Nephron (organoid): ENCODE results near the gene THOC7.

ENCODE experiments used
- H3K27ac Mint-ChIP-seq, 3 experiments: 2 replicates each; pipeline ENCODE4 v1.8.0; 2020; ENCODE audit warnings: mixed read lengths in 3 of 3, mild to moderate bottlenecking in 2 of 3, moderate library complexity in 1 of 3
- H3K27me3 Mint-ChIP-seq: 2 replicates; pipeline ENCODE4 v1.8.0; 2021; ENCODE audit warnings: low read depth, mild to moderate bottlenecking, moderate library complexity, mixed read lengths
- H3K36me3 Mint-ChIP-seq: 2 replicates; pipeline ENCODE4 v1.8.0; 2020; ENCODE audit warnings: low read depth, mixed read lengths
- H3K4me1 Mint-ChIP-seq: 2 replicates; pipeline ENCODE4 v1.8.0; 2020; ENCODE audit warnings: mixed read lengths
- H3K4me3 Mint-ChIP-seq, 3 experiments: 2 replicates each; pipeline ENCODE4 v1.8.0; 2020; ENCODE audit warnings: mild to moderate bottlenecking in 3 of 3, mixed read lengths in 3 of 3, moderate library complexity in 2 of 3
- H3K9me3 Mint-ChIP-seq: 2 replicates; pipeline ENCODE4 v1.8.0; 2020; ENCODE audit warnings: mixed read lengths
- TF ChIP-seq, protein P1 (sequence below), 3 experiments: fragments of 200-600 bp; sonication (generic); IDR thresholded peaks; one replicate each; pipeline ENCODE4 v1.5.0; 2021; ENCODE audit warnings: antibody characterized with exemption in 3 of 3; ENCODE audit not compliant: unreplicated experiment in 3 of 3

The THOC7 gene

GRCh38 chr3:63847718-63848450 is 15.7 kb downstream of the THOC7 start:
- no peak overlapping the region for H3K4me3 Mint-ChIP-seq
- H3K36me3 Mint-ChIP-seq = peaks cover 7% of the 10 kb centered on the region
- H3K27me3 Mint-ChIP-seq = no peaks in the 10 kb centered on the region
- no peaks in the 10 kb centered on the region for H3K9me3 Mint-ChIP-seq
- H3K4me1 Mint-ChIP-seq = no peaks in the 10 kb centered on the region
- TF ChIP-seq, protein P1, sequence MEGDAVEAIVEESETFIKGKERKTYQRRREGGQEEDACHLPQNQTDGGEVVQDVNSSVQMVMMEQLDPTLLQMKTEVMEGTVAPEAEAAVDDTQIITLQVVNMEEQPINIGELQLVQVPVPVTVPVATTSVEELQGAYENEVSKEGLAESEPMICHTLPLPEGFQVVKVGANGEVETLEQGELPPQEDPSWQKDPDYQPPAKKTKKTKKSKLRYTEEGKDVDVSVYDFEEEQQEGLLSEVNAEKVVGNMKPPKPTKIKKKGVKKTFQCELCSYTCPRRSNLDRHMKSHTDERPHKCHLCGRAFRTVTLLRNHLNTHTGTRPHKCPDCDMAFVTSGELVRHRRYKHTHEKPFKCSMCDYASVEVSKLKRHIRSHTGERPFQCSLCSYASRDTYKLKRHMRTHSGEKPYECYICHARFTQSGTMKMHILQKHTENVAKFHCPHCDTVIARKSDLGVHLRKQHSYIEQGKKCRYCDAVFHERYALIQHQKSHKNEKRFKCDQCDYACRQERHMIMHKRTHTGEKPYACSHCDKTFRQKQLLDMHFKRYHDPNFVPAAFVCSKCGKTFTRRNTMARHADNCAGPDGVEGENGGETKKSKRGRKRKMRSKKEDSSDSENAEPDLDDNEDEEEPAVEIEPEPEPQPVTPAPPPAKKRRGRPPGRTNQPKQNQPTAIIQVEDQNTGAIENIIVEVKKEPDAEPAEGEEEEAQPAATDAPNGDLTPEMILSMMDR (IDR thresholded peaks at IDR 0.05; ENCODE audit: unreplicated experiment in 3 of 3) = no peak
- H3K27ac Mint-ChIP-seq = no peak overlapping the region

DNA sequence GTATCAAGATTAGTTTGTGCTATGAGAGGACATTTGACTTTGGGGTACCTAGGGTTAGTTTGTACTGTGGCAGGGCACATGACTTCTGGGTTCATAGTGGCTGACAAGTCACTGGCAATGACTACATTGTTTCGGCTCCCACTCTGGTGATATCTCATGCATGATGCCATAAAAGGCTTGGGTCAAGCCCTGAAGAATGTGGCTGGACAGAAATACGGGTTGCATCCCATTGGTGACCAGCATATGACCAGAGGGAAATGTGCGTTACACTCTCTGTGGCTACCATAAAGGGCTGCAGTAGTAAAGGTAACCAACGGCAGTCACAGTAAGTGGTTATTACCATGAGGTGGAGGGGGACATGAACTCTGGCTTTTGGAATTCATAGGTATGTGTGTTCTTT is 18.4 kb downstream of the THOC7 start:
- no peak overlapping the region for H3K4me3 Mint-ChIP-seq
- H3K27me3 Mint-ChIP-seq = no peaks in the 10 kb centered on the region
- H3K27ac Mint-ChIP-seq = no peak overlapping the region

DNA sequence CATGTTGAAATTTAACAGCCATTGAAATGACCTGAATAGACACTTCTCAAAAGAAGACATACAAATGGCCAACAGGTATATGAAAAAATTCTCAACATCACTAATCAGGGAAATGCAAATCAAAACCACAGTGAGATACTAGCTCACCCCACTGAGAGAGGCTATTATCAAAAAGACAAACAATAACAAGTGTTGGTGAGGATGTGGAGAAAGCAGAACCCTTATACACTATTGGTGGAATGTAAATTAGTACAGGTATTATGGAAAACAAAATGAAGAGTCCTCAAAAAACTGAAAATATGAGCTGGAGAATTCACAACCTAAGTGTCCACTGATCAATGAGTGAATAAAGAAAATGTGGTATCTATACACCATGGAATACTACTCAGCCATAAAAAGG is 21.5 kb downstream of the THOC7 start:
- TF ChIP-seq, protein P1 (IDR thresholded peaks at IDR 0.05; ENCODE audit: unreplicated experiment in 3 of 3) = no peak
- H3K4me1 Mint-ChIP-seq = no peaks in the 10 kb centered on the region
- H3K27ac Mint-ChIP-seq = no peak overlapping the region
- peaks cover 9% of the 10 kb centered on the region for H3K36me3 Mint-ChIP-seq
- no peaks in the 10 kb centered on the region for H3K9me3 Mint-ChIP-seq
- H3K4me3 Mint-ChIP-seq = no peak overlapping the region
- no peaks in the 10 kb centered on the region for H3K27me3 Mint-ChIP-seq

More for the DNA sequence above, 18.4 kb downstream of the THOC7 start:
- Mint-ChIP-seq H3K9me3 (no peaks in the 10 kb centered on the region), H3K4me1 (no peaks in the 10 kb centered on the region), H3K36me3 (peaks cover 9% of the 10 kb centered on the region)
- TF ChIP-seq, protein P1 (IDR thresholded peaks at IDR 0.05; ENCODE audit: unreplicated experiment in 3 of 3) = no peak

DNA sequence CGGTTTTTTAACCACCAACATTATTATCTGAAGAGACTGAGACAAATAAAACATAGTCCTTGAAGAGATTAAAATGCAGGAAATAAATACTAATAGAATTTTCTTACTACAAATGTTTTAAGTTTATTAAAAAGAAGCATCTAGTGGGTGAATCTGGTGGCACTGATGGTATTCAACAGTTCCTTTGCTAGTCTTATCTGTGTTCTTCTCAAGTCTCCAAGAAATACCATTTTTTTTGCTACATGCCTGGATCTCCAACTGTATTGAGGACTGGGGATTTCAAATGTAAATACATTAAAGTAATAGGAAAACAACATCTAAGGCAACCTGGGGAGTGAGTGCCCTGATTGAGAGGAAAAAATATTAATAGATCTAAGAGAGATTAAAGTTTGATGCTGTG is 21.9 kb downstream of the THOC7 start:
- no peaks in the 10 kb centered on the region for H3K4me1 Mint-ChIP-seq
- H3K27me3 Mint-ChIP-seq = no peaks in the 10 kb centered on the region
- peaks cover 9% of the 10 kb centered on the region for H3K36me3 Mint-ChIP-seq
- TF ChIP-seq, protein P1 (IDR thresholded peaks at IDR 0.05; ENCODE audit: unreplicated experiment in 3 of 3) = no peak
- no peaks in the 10 kb centered on the region for H3K9me3 Mint-ChIP-seq
- H3K27ac Mint-ChIP-seq = no peak overlapping the region
- no peak overlapping the region for H3K4me3 Mint-ChIP-seq

- TF ChIP-seq, protein P1 (IDR thresholded peaks at IDR 0.05; ENCODE audit: unreplicated experiment in 3 of 3) = no peak
- no peak overlapping the region for H3K27ac Mint-ChIP-seq
- H3K9me3 Mint-ChIP-seq = no peaks in the 10 kb centered on the region
- H3K4me3 Mint-ChIP-seq = no peak overlapping the region
- no peaks in the 10 kb centered on the region for H3K4me1 Mint-ChIP-seq
- peaks cover 48% of the 10 kb centered on the region for H3K36me3 Mint-ChIP-seq
- H3K27me3 Mint-ChIP-seq = no peaks in the 10 kb centered on the region
Observed at GRCh38 chr3:63832395-63832794, 31.2 kb downstream of the THOC7 start.

DNA sequence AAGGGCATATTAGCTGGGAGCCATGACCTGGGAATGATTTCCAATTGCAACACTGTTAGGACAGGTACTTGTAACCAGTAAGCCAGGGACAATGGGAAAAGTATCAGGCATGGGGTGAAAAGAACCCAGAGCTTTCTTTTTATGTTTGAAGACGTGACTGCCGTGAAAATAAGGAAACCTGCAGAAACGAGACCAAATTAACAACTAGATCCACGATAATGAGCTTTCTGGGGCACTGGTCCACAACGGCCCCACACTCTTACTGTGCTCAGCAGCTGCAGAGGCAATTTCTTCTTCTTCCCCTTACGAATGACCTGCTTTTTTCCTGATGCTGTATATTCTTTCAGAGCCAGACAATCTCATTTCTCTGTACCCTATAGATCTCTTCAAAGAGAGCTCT is 33.1 kb downstream of the THOC7 start:
- H3K9me3 Mint-ChIP-seq = no peaks in the 10 kb centered on the region
- TF ChIP-seq, protein P1 (IDR thresholded peaks at IDR 0.05; ENCODE audit: unreplicated experiment in 3 of 3) = no peak

More for the DNA sequence above, 33.1 kb downstream of the THOC7 start:
- Mint-ChIP-seq H3K4me1 (no peaks in the 10 kb centered on the region), H3K27ac (no peak overlapping the region), H3K36me3 (peaks cover 51% of the 10 kb centered on the region), H3K27me3 (no peaks in the 10 kb centered on the region), H3K4me3 (no peak overlapping the region)
